GM19025 (cell line): Measurements from ENCODE around the gene AK8.

Source experiments
- ATAC-seq: cut with Tn5 transposase; IDR thresholded peaks from one replicate; pipeline ENCODE4 v1.9.1; 2021; ENCODE audit warnings: mild to moderate bottlenecking, low read depth, moderate library complexity; ENCODE audit not compliant: unreplicated experiment

AK8 gene

DNA sequence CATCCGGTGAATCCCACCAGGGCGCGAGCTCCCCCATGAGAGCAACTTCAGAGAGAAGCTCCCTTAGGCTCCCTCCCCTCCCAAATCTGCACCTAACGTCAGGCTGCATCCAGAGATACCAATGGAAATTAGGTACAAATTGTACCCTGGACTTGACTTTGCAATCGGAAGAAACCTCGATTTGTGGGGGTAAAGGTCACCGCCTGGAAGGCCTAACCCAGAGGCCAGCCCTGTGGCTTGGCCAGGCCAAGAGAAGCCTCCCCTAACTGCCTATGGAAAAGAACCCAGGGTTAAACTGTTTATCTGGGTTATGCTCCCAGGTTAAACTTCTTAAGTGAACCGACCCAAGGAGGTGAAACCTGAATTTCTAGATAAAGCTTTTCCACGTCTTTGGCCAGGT lies 127.4 kb downstream of the AK8 start:
- no peak for ATAC-seq

DNA sequence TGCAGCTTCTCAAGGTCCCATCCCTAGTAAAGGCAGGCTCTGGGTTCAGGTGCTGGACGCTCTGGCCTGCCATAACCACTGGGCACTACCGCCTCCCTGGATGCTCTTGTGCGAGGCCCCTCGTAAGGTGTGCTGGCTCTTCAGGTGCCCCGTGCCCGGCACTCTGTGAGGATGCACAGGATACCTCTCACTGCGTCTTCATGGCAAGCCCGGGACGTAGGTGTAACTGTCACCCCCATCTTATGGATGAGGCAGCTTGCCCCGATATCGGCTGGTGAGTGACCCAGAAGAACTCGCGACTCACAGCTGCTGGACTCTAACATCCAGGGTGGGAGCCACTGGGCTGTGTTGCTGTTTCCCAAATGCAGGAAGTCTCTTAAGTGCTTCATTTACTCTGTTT lies 128.8 kb downstream of the AK8 start:
- no peak for ATAC-seq

- no peak for ATAC-seq
These were observed 129.6 kb downstream of the AK8 start for GRCh38 chr9:132748450-132748849.

DNA sequence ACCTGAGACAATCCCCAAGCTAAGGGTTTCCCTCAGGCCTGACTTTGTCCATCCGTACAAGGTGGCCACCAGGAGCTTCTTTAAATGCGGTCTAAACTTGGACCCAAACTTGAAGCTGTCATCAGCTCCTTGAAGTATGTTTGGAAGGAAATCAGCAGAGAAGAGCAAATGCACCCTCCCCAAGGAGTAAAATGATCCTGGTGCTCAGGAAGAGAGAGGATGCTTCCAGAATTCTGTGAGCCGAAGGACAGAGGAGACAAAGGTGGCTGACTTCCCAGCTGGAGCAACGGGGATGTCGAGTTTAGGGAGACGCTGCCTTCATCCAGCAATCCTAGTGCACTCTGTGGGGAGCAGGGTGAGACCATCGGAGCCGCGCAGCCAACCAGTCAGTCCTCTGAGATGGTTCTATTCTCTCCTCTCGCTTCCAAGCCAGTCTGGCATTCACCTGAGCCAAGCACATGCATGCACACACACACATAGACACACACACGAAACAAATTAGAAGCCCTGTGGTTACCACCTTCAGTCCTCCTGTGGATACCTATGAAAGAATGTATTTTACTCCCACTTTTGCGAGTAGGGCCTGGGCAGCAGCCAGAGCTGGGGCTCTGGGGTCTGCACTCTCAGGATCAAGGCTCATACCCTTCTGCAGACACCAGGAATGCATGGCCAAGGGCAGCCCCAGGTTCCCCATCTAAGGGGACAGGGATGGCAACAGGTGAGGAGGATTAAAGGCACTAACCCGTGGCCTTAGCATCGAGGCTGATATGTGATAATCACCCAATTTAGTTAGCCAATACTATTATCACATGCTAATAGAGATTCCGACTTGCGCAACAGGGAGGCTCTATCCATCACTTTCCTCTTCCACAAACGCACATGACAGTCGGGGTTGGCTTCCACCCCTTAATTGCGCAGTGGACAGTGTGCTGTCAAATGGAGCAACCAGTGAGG lies 132.1 kb downstream of the AK8 start:
- ATAC-seq: no peak

GRCh38 chr9:132744881-132745755 lies 133.0 kb downstream of the AK8 start:
- no peak for ATAC-seq

- no peak for ATAC-seq
These were observed 134.1 kb downstream of the AK8 start for GRCh38 chr9:132743931-132744479.

DNA sequence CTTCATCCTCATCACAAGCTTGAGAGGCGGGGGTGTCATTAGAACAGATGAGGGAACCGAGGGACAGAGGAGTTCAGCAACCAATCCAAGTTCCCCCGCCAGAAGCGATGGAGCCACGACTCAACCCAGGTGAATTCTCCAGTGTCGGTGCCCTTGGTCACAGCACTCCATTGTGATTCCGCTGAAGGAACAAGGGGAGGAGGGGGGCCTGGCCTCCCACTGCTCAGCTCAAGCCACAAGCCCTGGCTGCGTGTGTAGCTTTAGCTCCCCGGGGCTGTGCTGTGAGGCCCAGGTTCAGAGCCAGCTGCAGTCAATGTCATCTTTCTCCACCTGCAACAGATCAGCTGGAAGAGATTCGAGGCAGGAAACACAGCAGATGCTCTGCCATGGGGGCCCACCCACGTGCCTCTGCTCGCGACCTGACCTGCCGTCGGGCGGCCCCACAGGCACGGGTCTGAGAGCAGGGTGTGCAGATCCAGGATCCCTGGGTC lies 135.2 kb downstream of the AK8 start:
- ATAC-seq: no peak

GRCh38 chr9:132740526-132741309 lies 137.4 kb downstream of the AK8 start:
- ATAC-seq: no peak

DNA sequence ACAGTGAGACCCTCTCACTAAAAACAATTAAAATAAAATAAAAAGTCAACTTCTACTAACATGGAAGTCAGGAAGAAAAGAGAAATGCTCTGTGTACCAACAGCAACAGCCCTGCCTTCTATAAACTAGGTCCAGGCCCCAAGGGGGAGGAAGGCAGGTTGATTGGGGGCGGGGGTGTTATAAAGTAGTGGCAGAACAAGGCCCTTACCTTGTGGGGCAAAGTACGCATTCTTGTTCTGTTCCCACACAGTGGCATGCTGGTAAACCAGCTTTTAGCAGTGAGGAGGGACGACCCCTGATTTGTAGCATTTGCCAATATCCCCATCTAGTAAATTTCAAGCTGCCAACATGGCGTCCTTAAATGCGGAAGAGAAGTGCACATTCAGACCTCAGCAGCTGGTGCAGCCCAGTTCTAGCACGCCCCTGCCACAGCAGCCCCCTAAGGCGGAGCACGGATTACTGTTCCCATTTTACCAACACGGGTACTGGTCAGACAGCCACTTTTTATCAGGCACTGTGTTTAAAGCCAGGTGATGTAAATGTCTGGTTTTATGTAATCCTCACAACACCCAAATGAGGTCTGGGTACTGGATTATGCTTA lies 138.3 kb downstream of the AK8 start:
- ATAC-seq: no peak

DNA sequence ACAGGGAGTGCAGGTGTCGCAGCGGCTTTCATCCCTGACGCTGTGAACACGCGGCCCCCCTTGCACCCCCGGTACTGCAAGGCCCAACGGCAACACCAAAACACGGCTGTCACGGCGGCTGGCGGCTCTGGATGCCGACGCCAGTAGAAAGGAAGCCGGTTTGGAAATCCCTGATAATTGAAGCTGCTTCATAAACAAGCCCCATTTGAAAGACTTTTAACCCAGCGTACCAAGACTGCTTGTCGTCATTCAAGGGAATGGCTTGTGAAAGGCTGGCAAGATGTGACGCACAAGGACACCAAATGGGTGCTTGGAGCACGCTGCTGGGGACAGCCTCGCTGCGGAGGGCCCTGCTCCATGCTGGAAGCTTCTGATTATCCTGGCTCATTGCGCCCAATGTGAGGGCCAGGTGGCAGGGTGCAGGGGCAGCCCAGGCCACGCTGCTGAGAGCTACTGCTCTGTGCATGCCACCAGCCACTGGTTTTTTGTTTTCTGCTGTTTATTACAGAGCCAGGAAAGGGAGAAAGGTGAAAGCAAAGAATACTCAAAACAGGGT lies 144.7 kb downstream of the AK8 start:
- ATAC-seq: no peak

DNA sequence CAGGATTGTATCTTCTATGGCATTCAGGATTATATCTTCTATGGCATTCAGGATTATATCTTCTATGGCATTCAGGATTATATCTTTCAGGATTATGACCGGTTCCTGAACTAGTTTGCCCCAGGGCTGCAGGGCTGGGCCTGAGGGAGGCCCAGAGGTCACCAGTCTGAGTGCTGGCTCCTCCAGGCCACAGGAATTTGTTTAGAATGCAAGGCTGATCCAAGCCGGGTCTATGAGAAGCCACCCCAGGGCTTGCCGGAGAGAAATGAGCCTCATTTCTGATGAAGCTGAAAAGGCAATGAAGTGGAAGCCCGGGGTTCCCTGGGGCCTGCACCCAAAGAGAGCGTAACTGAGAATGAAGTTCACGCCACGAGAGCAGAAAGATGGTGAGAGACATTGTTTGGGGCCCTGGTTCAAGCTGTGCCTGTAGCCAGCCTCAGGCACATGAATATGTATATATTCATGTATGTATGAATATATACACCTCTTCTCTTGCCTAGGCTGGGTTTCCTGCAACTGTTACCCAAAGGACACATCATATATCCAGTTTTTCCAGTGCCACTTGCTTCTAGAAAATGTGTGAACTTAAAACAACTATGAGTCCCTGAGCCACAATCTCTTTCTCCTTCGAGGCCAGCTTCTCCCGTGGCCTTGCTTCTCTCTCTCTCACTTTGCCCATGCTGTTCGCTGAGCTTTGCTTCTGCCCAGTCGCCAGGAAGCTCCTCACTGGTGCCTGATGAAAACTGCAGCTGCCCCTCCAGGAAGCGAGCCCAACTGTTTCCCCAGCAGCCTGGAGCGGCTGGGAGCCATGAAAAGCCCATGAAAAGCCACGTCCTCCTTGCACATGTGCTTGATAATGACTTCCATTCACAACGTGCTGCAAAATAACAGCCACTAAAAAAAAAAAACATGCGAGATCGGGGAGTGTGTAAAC lies 145.5 kb downstream of the AK8 start:
- ATAC-seq: no peak

- ATAC-seq: no peak
These were observed 146.9 kb downstream of the AK8 start for GRCh38 chr9:132731230-132731629.

GRCh38 chr9:132730054-132731033 lies 147.7 kb downstream of the AK8 start:
- no peak for ATAC-seq

DNA sequence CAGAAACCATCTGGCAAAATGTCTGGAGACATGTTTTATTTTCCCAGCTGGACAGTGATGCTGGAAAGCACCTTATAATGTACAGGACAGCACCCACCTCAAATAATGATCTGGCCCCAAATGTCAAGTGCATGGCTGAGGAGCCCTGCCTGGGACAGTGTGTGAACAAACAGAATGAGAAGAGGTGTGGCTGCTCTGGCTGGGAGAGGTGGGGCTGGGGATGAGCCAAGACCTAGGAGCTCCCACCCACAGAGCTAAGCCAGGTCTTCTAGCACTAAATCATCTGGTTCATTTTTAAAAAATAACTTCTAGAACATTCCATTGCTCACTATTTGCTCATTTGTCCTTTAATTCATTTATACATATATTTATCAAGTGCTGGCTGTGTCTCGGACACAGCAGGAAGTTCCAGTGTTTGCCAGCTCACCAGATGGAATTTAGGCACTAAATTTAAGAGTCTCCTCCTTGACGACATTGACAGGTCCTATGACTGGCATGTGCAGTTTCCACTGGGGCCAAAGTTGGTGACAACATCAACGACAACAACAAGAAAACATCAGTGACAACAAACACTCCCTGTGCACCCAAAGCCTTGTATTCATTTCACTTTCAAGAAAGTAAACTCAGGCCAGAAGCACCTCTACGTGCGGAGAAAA lies 148.7 kb downstream of the AK8 start:
- no peak for ATAC-seq

DNA sequence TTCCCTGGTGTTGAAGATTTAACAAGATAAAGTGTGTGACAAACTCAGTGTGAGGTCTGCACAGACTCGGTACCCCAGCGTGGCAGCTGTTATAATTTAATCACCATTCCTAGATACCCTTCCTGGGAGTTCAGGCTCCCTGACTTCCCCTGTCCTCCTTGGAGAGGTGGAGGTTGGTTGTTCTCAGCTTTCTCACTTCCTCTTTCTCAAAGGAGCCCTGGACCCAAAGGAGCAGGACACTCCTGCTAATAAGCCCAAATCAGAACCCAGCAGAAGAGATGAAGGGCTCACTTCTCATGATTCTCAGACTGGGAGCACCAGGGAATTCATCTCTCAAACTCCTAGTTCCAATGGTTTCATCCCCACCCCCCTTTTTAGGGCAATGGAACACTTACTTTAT lies 149.6 kb downstream of the AK8 start:
- ATAC-seq: no peak

- no peak for ATAC-seq
These were observed 150.0 kb downstream of the AK8 start for GRCh38 chr9:132728071-132728470.
